GM23338 (cell line): ENCODE results near the gene OR3A2. TPM values are rescaled to one million over a fixed set of nuclear protein-coding genes. Genes with fewer than 3 reads are reported as not detected.

Experiments used
- ATAC-seq: fragments of 200-7000 bp; cut with Tn5 transposase; 3 replicates; pipeline ENCODE4 v1.9.1; 2020
- DNase-seq: peaks from one replicate; pipeline ENCODE4 v3.0.0-alpha.2; 2015; ENCODE audit warnings: low spot score
- H2AFZ ChIP-seq: fragments of 200-600 bp; sonication (generic); 2 replicates; pipeline ENCODE4 v1.8.0; 2016; ENCODE audit warnings: antibody characterized with exemption, mild to moderate bottlenecking, moderate library complexity
- H3F3A ChIP-seq: fragments of 200-600 bp; sonication (generic); replicated peaks from 2 replicates; pipeline ENCODE4 v1.8.0; 2017; ENCODE audit warnings: antibody characterized with exemption, mixed run types, low read depth
- H3K27ac ChIP-seq: fragments of 200-600 bp; sonication (generic); 2 replicates; pipeline ENCODE4 v1.6.1; 2016; ENCODE audit warnings: low read depth
- H3K27me3 ChIP-seq: fragments of 200-600 bp; sonication (generic); 2 replicates; pipeline ENCODE4 v1.8.0; 2016; ENCODE audit warnings: mild to moderate bottlenecking, mixed run types, moderate library complexity; ENCODE audit not compliant: insufficient read depth
- H3K36me3 ChIP-seq: fragments of 200-600 bp; sonication (generic); 2 replicates; pipeline ENCODE4 v1.8.0; 2016; ENCODE audit warnings: mild to moderate bottlenecking; ENCODE audit not compliant: insufficient read depth
- H3K4me1 ChIP-seq: fragments of 200-600 bp; sonication (generic); 2 replicates; pipeline ENCODE4 v1.8.0; 2016; ENCODE audit warnings: mild to moderate bottlenecking, moderate library complexity; ENCODE audit not compliant: insufficient read depth
- H3K4me2 ChIP-seq: fragments of 200-600 bp; sonication (generic); 2 replicates; pipeline ENCODE4 v1.7.1; 2017; ENCODE audit warnings: mixed run types
- H3K4me3 ChIP-seq: fragments of 200-600 bp; sonication (generic); 2 replicates; pipeline ENCODE4 v1.6.1; 2016; ENCODE audit warnings: mixed run types
- H3K79me2 ChIP-seq: fragments of 200-600 bp; sonication (generic); replicated peaks from 2 replicates; pipeline ENCODE4 v1.8.0; 2017; ENCODE audit warnings: mild to moderate bottlenecking; ENCODE audit not compliant: insufficient read depth
- H3K9me2 ChIP-seq: fragments of 200-600 bp; sonication (generic); 2 replicates; pipeline ENCODE4 v1.8.0; 2017; ENCODE audit not compliant: insufficient read depth
- H4K20me1 ChIP-seq: fragments of 200-600 bp; sonication (generic); replicated peaks from 2 replicates; pipeline ENCODE4 v1.8.0; 2017; ENCODE audit warnings: mild to moderate bottlenecking; ENCODE audit not compliant: insufficient read depth
- H3K27ac Mint-ChIP-seq: 2 replicates; pipeline ENCODE4 v1.8.0; 2020; ENCODE audit warnings: inconsistent platforms, mild to moderate bottlenecking, moderate library complexity, mixed read lengths
- H3K27me3 Mint-ChIP-seq: 3 replicates; pipeline ENCODE4 v1.8.0; 2022; ENCODE audit warnings: low read depth, mild to moderate bottlenecking, moderate library complexity, mixed read lengths, inconsistent platforms; ENCODE audit not compliant: insufficient read depth, poor library complexity
- H3K36me3 Mint-ChIP-seq: 3 replicates; pipeline ENCODE4 v1.8.0; 2021; ENCODE audit warnings: low read depth, mild to moderate bottlenecking, inconsistent platforms, moderate library complexity, mixed read lengths
- H3K4me1 Mint-ChIP-seq: 3 replicates; pipeline ENCODE4 v1.8.0; 2020; ENCODE audit warnings: mild to moderate bottlenecking, inconsistent platforms, mixed read lengths
- H3K4me3 Mint-ChIP-seq: 3 replicates; pipeline ENCODE4 v1.8.0; 2021; ENCODE audit warnings: moderate library complexity, mild to moderate bottlenecking, inconsistent platforms, mixed read lengths
- H3K9me3 Mint-ChIP-seq: 3 replicates; pipeline ENCODE4 v1.8.0; 2020; ENCODE audit warnings: moderate library complexity, mild to moderate bottlenecking, inconsistent platforms, mixed read lengths
- CREB1 ChIP-seq: fragments of 250-450 bp; sonication (Bioruptor Pico); IDR thresholded peaks from 2 replicates; pipeline ENCODE4 v1.5.0; 2020; ENCODE audit warnings: low read depth, mild to moderate bottlenecking, moderate library complexity
- EZH2 ChIP-seq: fragments of 200-600 bp; sonication (generic); IDR thresholded peaks from one replicate; pipeline ENCODE4 v1.8.0; 2017; ENCODE audit warnings: antibody characterized with exemption, mild to moderate bottlenecking, low read depth; ENCODE audit not compliant: unreplicated experiment
- EZH2phosphoT487 ChIP-seq: fragments of 200-600 bp; sonication (generic); IDR thresholded peaks from one replicate; pipeline ENCODE4 v1.8.1; 2018; ENCODE audit warnings: antibody characterized with exemption; ENCODE audit not compliant: unreplicated experiment
- JUNB ChIP-seq: IDR thresholded peaks from one replicate; pipeline ENCODE4 v1.6.1; 2016; ENCODE audit warnings: antibody characterized with exemption; ENCODE audit not compliant: unreplicated experiment
- NANOG ChIP-seq: IDR thresholded peaks from 2 replicates; pipeline ENCODE4 v1.6.1; 2016; ENCODE audit warnings: antibody characterized with exemption, borderline replicate concordance
- POLR2AphosphoS5 ChIP-seq: IDR thresholded peaks from 2 replicates; pipeline ENCODE4 v1.6.1; 2016; ENCODE audit warnings: antibody characterized with exemption, low read depth
- STAT1 ChIP-seq: IDR thresholded peaks from one replicate; pipeline ENCODE4 v1.6.1; 2016; ENCODE audit warnings: antibody characterized with exemption; ENCODE audit not compliant: unreplicated experiment
- ZNF114 ChIP-seq: fragments of 250-450 bp; sonication (Bioruptor Pico); IDR thresholded peaks from 2 replicates; pipeline ENCODE4 v1.5.0; 2020; ENCODE audit warnings: mild to moderate bottlenecking, moderate library complexity
- ZNF331 ChIP-seq: fragments of 250-450 bp; sonication (Bioruptor Pico); IDR thresholded peaks from 2 replicates; pipeline ENCODE4 v1.5.0; 2020; ENCODE audit warnings: low read depth, mild to moderate bottlenecking, moderate library complexity
- polyA plus RNA-seq: library from polyadenylated mRNA; unstranded; fragments of >200 nt; fragmentation: Nextera tagmentation; extraction: Ambion mirVana; gene quantifications from 2 replicates; pipeline ENCODE4 v1.2.1, GENCODE V29; 2016
- total RNA-seq: library from RNA; depleted of rRNA; stranded (reverse); fragments of >200 nt; shearing (Covaris generic); gene quantifications from 2 replicates; pipeline ENCODE4 v1.2.3, GENCODE V29; 2014
- TF ChIP-seq, protein P1 (sequence below): fragments of 250-450 bp; sonication (Bioruptor Pico); IDR thresholded peaks from 2 replicates; pipeline ENCODE4 v1.5.0; 2020; ENCODE audit warnings: mild to moderate bottlenecking, moderate library complexity
- TF ChIP-seq, protein P2 (sequence below): IDR thresholded peaks from one replicate; pipeline ENCODE4 v1.6.1; 2018; ENCODE audit warnings: antibody characterized with exemption; ENCODE audit not compliant: unreplicated experiment
- TF ChIP-seq, protein P3 (sequence below): IDR thresholded peaks from 2 replicates; pipeline ENCODE4 v1.6.1; 2016; ENCODE audit warnings: antibody characterized with exemption
- TF ChIP-seq, protein P4 (sequence below), 2 experiments: fragments of 200-600 bp in 1 of 2; sonication (generic) in 1 of 2; conservative IDR thresholded peaks; 2 replicates each; pipeline versions ENCODE4 v1.5.1 to v1.6.1; 2016 to 2017; ENCODE audit warnings: antibody characterized with exemption in 2 of 2, low read depth in 2 of 2, mild to moderate bottlenecking in 2 of 2, moderate library complexity in 1 of 2

Gene OR3A2
- total and polyA plus RNA-seq, 2 experiments from 2014 or later, result 1.1 to 1.4 TPM

DNA sequence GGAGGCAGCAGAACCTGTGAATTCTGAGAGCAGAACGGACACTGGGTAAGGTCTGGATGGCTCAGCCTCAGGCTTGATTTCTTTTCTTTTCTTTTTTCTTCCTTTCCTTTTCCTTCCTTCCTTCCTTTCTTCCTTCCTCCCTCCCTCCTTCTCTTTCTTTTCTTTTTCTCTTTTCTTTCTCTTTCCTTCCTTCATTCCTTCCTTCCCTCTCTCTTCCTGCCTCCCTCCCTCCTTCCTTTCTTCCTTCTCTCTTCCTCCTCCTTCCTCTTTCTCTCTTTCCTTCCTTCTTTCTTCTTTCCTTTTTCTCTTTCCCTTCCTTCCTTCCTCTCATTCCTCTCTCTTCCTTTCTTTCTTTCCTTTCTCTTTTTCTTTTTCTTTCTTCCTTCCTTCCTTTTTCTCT lies 125.9 kb downstream of the OR3A2 start:
- no peak overlapping the region for H3K27ac ChIP-seq
- peaks cover 8% of the 10 kb centered on the region; the same call in 2 of the 3 replicates for H3K36me3 Mint-ChIP-seq
- no peak overlapping the region for H3K27ac Mint-ChIP-seq
- no peaks in the 10 kb centered on the region for H3K4me1 ChIP-seq
- no peaks in the 10 kb centered on the region for H3K36me3 ChIP-seq
- no peaks in the 10 kb centered on the region for H3K9me2 ChIP-seq
- H3K9me3 Mint-ChIP-seq, result peaks cover 47% of the 10 kb centered on the region
- no peaks in the 10 kb centered on the region for H3K79me2 ChIP-seq
- no peak for ATAC-seq
- H3F3A ChIP-seq, result no peaks in the 10 kb centered on the region
- H4K20me1 ChIP-seq, result no peaks in the 10 kb centered on the region
- H3K27me3 ChIP-seq, result no peaks in the 10 kb centered on the region
- peak overlapping the region; percentile 56 for H2AFZ ChIP-seq
- no peak for TF ChIP-seq ZNF114
- TF ChIP-seq EZH2phosphoT487, result no peak
- TF ChIP-seq ZNF331 (CRISPR knock-in tag), result no peak
- TF ChIP-seq, protein P1, sequence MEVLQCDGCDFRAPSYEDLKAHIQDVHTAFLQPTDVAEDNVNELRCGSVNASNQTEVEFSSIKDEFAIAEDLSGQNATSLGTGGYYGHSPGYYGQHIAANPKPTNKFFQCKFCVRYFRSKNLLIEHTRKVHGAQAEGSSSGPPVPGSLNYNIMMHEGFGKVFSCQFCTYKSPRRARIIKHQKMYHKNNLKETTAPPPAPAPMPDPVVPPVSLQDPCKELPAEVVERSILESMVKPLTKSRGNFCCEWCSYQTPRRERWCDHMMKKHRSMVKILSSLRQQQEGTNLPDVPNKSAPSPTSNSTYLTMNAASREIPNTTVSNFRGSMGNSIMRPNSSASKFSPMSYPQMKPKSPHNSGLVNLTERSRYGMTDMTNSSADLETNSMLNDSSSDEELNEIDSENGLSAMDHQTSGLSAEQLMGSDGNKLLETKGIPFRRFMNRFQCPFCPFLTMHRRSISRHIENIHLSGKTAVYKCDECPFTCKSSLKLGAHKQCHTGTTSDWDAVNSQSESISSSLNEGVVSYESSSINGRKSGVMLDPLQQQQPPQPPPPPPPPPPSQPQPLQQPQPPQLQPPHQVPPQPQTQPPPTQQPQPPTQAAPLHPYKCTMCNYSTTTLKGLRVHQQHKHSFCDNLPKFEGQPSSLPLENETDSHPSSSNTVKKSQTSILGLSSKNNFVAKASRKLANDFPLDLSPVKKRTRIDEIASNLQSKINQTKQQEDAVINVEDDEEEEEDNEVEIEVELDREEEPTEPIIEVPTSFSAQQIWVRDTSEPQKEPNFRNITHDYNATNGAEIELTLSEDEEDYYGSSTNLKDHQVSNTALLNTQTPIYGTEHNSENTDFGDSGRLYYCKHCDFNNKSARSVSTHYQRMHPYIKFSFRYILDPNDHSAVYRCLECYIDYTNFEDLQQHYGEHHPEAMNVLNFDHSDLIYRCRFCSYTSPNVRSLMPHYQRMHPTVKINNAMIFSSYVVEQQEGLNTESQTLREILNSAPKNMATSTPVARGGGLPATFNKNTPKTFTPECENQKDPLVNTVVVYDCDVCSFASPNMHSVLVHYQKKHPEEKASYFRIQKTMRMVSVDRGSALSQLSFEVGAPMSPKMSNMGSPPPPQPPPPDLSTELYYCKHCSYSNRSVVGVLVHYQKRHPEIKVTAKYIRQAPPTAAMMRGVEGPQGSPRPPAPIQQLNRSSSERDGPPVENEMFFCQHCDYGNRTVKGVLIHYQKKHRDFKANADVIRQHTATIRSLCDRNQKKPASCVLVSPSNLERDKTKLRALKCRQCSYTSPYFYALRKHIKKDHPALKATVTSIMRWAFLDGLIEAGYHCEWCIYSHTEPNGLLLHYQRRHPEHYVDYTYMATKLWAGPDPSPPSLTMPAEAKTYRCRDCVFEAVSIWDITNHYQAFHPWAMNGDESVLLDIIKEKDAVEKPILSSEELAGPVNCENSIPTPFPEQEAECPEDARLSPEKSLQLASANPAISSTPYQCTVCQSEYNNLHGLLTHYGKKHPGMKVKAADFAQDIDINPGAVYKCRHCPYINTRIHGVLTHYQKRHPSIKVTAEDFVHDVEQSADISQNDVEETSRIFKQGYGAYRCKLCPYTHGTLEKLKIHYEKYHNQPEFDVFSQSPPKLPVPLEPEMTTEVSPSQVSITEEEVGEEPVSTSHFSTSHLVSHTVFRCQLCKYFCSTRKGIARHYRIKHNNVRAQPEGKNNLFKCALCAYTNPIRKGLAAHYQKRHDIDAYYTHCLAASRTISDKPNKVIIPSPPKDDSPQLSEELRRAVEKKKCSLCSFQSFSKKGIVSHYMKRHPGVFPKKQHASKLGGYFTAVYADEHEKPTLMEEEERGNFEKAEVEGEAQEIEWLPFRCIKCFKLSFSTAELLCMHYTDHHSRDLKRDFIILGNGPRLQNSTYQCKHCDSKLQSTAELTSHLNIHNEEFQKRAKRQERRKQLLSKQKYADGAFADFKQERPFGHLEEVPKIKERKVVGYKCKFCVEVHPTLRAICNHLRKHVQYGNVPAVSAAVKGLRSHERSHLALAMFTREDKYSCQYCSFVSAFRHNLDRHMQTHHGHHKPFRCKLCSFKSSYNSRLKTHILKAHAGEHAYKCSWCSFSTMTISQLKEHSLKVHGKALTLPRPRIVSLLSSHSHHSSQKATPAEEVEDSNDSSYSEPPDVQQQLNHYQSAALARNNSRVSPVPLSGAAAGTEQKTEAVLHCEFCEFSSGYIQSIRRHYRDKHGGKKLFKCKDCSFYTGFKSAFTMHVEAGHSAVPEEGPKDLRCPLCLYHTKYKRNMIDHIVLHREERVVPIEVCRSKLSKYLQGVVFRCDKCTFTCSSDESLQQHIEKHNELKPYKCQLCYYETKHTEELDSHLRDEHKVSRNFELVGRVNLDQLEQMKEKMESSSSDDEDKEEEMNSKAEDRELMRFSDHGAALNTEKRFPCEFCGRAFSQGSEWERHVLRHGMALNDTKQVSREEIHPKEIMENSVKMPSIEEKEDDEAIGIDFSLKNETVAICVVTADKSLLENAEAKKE (CRISPR knock-in tag), result no peak
- no peak for TF ChIP-seq NANOG
- TF ChIP-seq, protein P2, sequence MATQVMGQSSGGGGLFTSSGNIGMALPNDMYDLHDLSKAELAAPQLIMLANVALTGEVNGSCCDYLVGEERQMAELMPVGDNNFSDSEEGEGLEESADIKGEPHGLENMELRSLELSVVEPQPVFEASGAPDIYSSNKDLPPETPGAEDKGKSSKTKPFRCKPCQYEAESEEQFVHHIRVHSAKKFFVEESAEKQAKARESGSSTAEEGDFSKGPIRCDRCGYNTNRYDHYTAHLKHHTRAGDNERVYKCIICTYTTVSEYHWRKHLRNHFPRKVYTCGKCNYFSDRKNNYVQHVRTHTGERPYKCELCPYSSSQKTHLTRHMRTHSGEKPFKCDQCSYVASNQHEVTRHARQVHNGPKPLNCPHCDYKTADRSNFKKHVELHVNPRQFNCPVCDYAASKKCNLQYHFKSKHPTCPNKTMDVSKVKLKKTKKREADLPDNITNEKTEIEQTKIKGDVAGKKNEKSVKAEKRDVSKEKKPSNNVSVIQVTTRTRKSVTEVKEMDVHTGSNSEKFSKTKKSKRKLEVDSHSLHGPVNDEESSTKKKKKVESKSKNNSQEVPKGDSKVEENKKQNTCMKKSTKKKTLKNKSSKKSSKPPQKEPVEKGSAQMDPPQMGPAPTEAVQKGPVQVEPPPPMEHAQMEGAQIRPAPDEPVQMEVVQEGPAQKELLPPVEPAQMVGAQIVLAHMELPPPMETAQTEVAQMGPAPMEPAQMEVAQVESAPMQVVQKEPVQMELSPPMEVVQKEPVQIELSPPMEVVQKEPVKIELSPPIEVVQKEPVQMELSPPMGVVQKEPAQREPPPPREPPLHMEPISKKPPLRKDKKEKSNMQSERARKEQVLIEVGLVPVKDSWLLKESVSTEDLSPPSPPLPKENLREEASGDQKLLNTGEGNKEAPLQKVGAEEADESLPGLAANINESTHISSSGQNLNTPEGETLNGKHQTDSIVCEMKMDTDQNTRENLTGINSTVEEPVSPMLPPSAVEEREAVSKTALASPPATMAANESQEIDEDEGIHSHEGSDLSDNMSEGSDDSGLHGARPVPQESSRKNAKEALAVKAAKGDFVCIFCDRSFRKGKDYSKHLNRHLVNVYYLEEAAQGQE, result no peak
- no peak for TF ChIP-seq EZH2
- no peak for TF ChIP-seq STAT1
- TF ChIP-seq POLR2AphosphoS5, result no peak
- TF ChIP-seq CREB1 (CRISPR knock-in tag), result no peak
- TF ChIP-seq, protein P3, sequence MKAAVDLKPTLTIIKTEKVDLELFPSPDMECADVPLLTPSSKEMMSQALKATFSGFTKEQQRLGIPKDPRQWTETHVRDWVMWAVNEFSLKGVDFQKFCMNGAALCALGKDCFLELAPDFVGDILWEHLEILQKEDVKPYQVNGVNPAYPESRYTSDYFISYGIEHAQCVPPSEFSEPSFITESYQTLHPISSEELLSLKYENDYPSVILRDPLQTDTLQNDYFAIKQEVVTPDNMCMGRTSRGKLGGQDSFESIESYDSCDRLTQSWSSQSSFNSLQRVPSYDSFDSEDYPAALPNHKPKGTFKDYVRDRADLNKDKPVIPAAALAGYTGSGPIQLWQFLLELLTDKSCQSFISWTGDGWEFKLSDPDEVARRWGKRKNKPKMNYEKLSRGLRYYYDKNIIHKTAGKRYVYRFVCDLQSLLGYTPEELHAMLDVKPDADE, result no peak
- TF ChIP-seq JUNB, result no peak
- TF ChIP-seq, protein P4, sequence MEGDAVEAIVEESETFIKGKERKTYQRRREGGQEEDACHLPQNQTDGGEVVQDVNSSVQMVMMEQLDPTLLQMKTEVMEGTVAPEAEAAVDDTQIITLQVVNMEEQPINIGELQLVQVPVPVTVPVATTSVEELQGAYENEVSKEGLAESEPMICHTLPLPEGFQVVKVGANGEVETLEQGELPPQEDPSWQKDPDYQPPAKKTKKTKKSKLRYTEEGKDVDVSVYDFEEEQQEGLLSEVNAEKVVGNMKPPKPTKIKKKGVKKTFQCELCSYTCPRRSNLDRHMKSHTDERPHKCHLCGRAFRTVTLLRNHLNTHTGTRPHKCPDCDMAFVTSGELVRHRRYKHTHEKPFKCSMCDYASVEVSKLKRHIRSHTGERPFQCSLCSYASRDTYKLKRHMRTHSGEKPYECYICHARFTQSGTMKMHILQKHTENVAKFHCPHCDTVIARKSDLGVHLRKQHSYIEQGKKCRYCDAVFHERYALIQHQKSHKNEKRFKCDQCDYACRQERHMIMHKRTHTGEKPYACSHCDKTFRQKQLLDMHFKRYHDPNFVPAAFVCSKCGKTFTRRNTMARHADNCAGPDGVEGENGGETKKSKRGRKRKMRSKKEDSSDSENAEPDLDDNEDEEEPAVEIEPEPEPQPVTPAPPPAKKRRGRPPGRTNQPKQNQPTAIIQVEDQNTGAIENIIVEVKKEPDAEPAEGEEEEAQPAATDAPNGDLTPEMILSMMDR (conservative IDR thresholded peaks at IDR 0.05; ENCODE audit: low read depth in 2 of 2), result no peak
- peaks cover 12% of the 10 kb centered on the region for H3K27me3 Mint-ChIP-seq
- no peak overlapping the region for H3K4me2 ChIP-seq
- DNase-seq, result no peak
- peaks cover 7% of the 10 kb centered on the region for H3K4me1 Mint-ChIP-seq
- H3K4me3 Mint-ChIP-seq, result no peak overlapping the region
- H3K4me3 ChIP-seq, result no peak overlapping the region
